GM23338 (cell line): Measurements from ENCODE around the gene MID1.

Source experiments
- CTCF ChIP-seq, 2 experiments: fragments of 200-600 bp in 1 of 2; sonication (generic) in 1 of 2; conservative IDR thresholded peaks; 2 replicates each; pipeline versions ENCODE4 v1.5.1 to v1.6.1; 2016 to 2017; ENCODE audit warnings: antibody characterized with exemption in 2 of 2, low read depth in 2 of 2, mild to moderate bottlenecking in 2 of 2, moderate library complexity in 1 of 2
- JUNB ChIP-seq: IDR thresholded peaks from one replicate; pipeline ENCODE4 v1.6.1; 2016; ENCODE audit warnings: antibody characterized with exemption; ENCODE audit not compliant: unreplicated experiment
- NANOG ChIP-seq: IDR thresholded peaks from 2 replicates; pipeline ENCODE4 v1.6.1; 2016; ENCODE audit warnings: antibody characterized with exemption, borderline replicate concordance
- ZNF331 ChIP-seq: fragments of 250-450 bp; sonication (Bioruptor Pico); IDR thresholded peaks from 2 replicates; pipeline ENCODE4 v1.5.0; 2020; ENCODE audit warnings: low read depth, mild to moderate bottlenecking, moderate library complexity

- TF ChIP-seq CTCF (conservative IDR thresholded peaks at IDR 0.05; ENCODE audit: low read depth in 2 of 2) (no peak), JUNB (no peak), NANOG (no peak), ZNF331 (CRISPR knock-in tag) (no peak)
Observed at GRCh38 chrX:10512258-10512657, 108.1 kb downstream of the MID1 start.
